Measurements from ENCODE around the gene L2HGDH.

The L2HGDH gene

GRCh38 chr14:50288146-50288545 lies 23.9 kb downstream of the L2HGDH start:
- no peak for DNase-seq (ENCODE audit: low read depth in 3 of 3)

- DNase-seq (ENCODE audit: low read depth in 3 of 3): no peak
Observed at GRCh38 chr14:50285861-50286260, 26.2 kb downstream of the L2HGDH start.

- DNase-seq (ENCODE audit: low read depth in 3 of 3): no peak
Observed at GRCh38 chr14:50272498-50272897, 39.5 kb downstream of the L2HGDH start.

- DNase-seq (ENCODE audit: low read depth in 3 of 3): no peak
Observed at GRCh38 chr14:50270932-50271331, 41.1 kb downstream of the L2HGDH start.

- no peak for DNase-seq (ENCODE audit: low read depth in 3 of 3)
Observed at GRCh38 chr14:50265029-50265428, 47.0 kb downstream of the L2HGDH start.

GRCh38 chr14:50263321-50263720 lies 48.7 kb downstream of the L2HGDH start:
- no peak for DNase-seq (ENCODE audit: low read depth in 3 of 3)

- DNase-seq (ENCODE audit: low read depth in 3 of 3): no peak
Observed at GRCh38 chr14:50262865-50263264, 49.2 kb downstream of the L2HGDH start.

GRCh38 chr14:50260511-50260910 lies 51.5 kb downstream of the L2HGDH start:
- no peak for DNase-seq (ENCODE audit: low read depth in 3 of 3)

GRCh38 chr14:50260072-50260471 lies 52.0 kb downstream of the L2HGDH start:
- DNase-seq (ENCODE audit: low read depth in 3 of 3): no peak

- DNase-seq (ENCODE audit: low read depth in 3 of 3): no peak
Observed at GRCh38 chr14:50257732-50258131, 54.3 kb downstream of the L2HGDH start.

GRCh38 chr14:50254248-50254647 lies 57.8 kb downstream of the L2HGDH start:
- no peak for DNase-seq (ENCODE audit: low read depth in 3 of 3)

GRCh38 chr14:50249136-50249775 lies 62.8 kb downstream of the L2HGDH start:
- DNase-seq (ENCODE audit: low read depth in 3 of 3): no peak

- no peak for DNase-seq (ENCODE audit: low read depth in 3 of 3)
Observed at GRCh38 chr14:50247245-50247644, 64.8 kb downstream of the L2HGDH start.

GRCh38 chr14:50242566-50243310 lies 69.3 kb downstream of the L2HGDH start:
- no peak for DNase-seq (ENCODE audit: low read depth in 3 of 3)

GRCh38 chr14:50242096-50242495 lies 69.9 kb downstream of the L2HGDH start:
- DNase-seq (ENCODE audit: low read depth in 3 of 3): no peak

GRCh38 chr14:50237427-50237826 lies 74.6 kb downstream of the L2HGDH start:
- DNase-seq (ENCODE audit: low read depth in 3 of 3): no peak

- DNase-seq (ENCODE audit: low read depth in 3 of 3): no peak
Observed at GRCh38 chr14:50233951-50234250, 78.1 kb downstream of the L2HGDH start.

- peak in 1 of 3 donors; percentile 13 for DNase-seq (ENCODE audit: low read depth in 3 of 3)
Observed at GRCh38 chr14:50233166-50233950, 78.7 kb downstream of the L2HGDH start.

GRCh38 chr14:50232276-50232642 lies 79.8 kb downstream of the L2HGDH start:
- no peak for DNase-seq (ENCODE audit: low read depth in 3 of 3)

- DNase-seq (ENCODE audit: low read depth in 3 of 3): peak; percentile 48 to 70 (median 61)
Observed at GRCh38 chr14:50231475-50232275, 80.4 kb downstream of the L2HGDH start, which contains the start of gene SOS2. SOS2 (minus strand) TSS chr14:50231578; CDS start chr14:50231283, 295 bp downstream.

- peak in 1 of 3 donors; percentile 21 for DNase-seq (ENCODE audit: low read depth in 3 of 3)
Observed at GRCh38 chr14:50230701-50231474, 81.1 kb downstream of the L2HGDH start.

All from stimulated activated CD4-positive, alpha-beta T cell treated with anti-CD3 and anti-CD28 coated beads, TNF-alpha, amount 100 ng/mL, for 48 hours (primary cell).